DOHH2 (cell line): ENCODE results near the gene MADD.

Experiments used
- H3F3A ChIP-seq: fragments of 200-600 bp; sonication (generic), shearing (Covaris generic); 2 replicates; pipeline ENCODE4 v1.6.0; 2016; ENCODE audit warnings: antibody characterized with exemption, mild to moderate bottlenecking; ENCODE audit not compliant: control insufficient read depth, insufficient read depth
- H3K27ac ChIP-seq: fragments of 200-600 bp; sonication (generic); 2 replicates; pipeline ENCODE4 v1.5.1; 2014; ENCODE audit warnings: low read depth, mild to moderate bottlenecking, low read length, moderate library complexity
- H3K27me3 ChIP-seq: fragments of 200-600 bp; sonication (generic); 2 replicates; pipeline ENCODE4 v1.6.1; 2014; ENCODE audit warnings: mild to moderate bottlenecking, low read length, mixed read lengths; ENCODE audit not compliant: control insufficient read depth
- H3K36me3 ChIP-seq: fragments of 200-600 bp; sonication (generic); 2 replicates; pipeline ENCODE4 v1.6.1; 2014; ENCODE audit warnings: mild to moderate bottlenecking, low read length, moderate library complexity, mixed read lengths; ENCODE audit not compliant: control insufficient read depth
- H3K4me1 ChIP-seq: fragments of 200-600 bp; sonication (generic); 2 replicates; pipeline ENCODE4 v1.6.1; 2014; ENCODE audit warnings: mild to moderate bottlenecking, low read length, mixed read lengths; ENCODE audit not compliant: control insufficient read depth
- H3K4me2 ChIP-seq: fragments of 200-600 bp; sonication (generic); 2 replicates; pipeline ENCODE4 v1.6.0; 2014; ENCODE audit warnings: mild to moderate bottlenecking, low read length, moderate library complexity
- H3K4me3 ChIP-seq: fragments of 200-600 bp; sonication (generic); 2 replicates; pipeline ENCODE4 v1.5.1; 2014; ENCODE audit warnings: mild to moderate bottlenecking, low read length, mixed read lengths
- H3K79me2 ChIP-seq: fragments of 200-600 bp; sonication (generic); 2 replicates; pipeline ENCODE4 v1.6.1; 2014; ENCODE audit warnings: mild to moderate bottlenecking, low read length, mixed read lengths; ENCODE audit not compliant: control insufficient read depth
- H3K9me2 ChIP-seq: fragments of 200-600 bp; sonication (generic); replicated peaks from 2 replicates; pipeline ENCODE4 v1.6.1; 2014; ENCODE audit warnings: mild to moderate bottlenecking, low read length, mixed read lengths; ENCODE audit not compliant: control insufficient read depth
- H3K9me3 ChIP-seq: fragments of 200-600 bp; sonication (generic); 2 replicates; pipeline ENCODE4 v1.6.1; 2014; ENCODE audit warnings: antibody characterized with exemption, low read length, mixed read lengths; ENCODE audit not compliant: control insufficient read depth, insufficient read depth
- H4K20me1 ChIP-seq: fragments of 200-600 bp; sonication (generic); 2 replicates; pipeline ENCODE4 v1.6.0; 2014; ENCODE audit warnings: low read depth, mild to moderate bottlenecking, antibody characterized with exemption, low read length, moderate library complexity; ENCODE audit not compliant: control insufficient read depth, insufficient read depth
- EZH2phosphoT487 ChIP-seq: fragments of 200-600 bp; sonication (generic); IDR thresholded peaks from 2 replicates; pipeline ENCODE4 v1.6.1; 2017; ENCODE audit warnings: borderline replicate concordance, mild to moderate bottlenecking, antibody characterized with exemption, low read length, moderate library complexity, mixed read lengths
- TF ChIP-seq, protein P1 (sequence below): fragments of 200-600 bp; sonication (generic); IDR thresholded peaks from one replicate; pipeline ENCODE4 v1.5.1; 2014; ENCODE audit warnings: antibody characterized with exemption, mild to moderate bottlenecking, low read depth, low read length; ENCODE audit not compliant: poor library complexity, severe bottlenecking

Gene MADD

DNA sequence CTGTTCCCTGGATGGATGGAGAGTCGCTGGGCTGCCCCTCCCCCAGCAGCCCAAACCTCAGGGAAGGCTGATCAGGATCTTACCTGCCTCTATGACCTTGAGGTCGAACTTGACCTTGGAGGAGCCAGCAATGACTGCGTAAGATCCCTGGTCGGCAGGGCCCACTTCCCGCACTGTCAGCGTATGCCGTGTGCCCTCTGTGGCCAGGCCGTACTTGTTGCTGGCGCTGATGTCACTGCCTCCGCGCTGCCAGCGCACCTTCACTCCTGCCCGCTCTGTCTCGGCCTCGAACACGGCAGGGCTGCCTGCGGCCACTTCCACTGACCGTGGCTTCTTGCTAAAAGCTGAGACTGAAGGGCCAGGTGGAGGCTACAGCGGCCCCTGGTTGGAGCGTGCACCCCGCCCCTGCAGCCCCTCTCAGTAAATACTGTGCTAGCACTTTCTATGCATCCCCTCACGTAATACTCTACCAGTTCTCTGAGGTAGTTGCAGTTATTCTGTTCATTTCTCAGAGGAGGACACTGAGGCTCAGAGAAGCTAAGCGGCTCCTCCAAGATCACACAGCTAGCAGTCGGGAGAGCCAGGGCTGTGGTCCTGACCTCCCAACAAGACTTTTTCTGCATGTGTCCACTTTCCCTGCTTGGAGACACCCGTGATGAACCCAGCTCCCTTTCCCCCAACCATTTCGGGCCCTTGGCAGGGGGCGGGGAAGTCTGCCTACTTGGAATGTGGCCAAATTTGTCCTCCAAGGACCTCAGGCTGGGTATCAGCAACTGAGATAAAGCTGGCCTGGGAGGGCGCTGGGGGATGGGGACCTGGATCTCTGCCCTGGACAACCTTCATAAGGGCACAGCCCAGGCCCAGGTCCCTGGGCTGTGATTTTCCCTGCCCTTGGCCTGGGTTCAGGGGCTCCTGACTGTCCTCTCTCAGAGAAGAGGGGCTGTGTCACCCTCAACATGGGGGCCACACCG, 81.5 kb downstream of the MADD start:
- Histone ChIP-seq H3K9me2 (no peaks in the 10 kb centered on the region), H3F3A (peaks cover 8% of the 10 kb centered on the region; the same call in 1 of the 2 replicates), H3K79me2 (no peaks in the 10 kb centered on the region), H4K20me1 (no peaks in the 10 kb centered on the region), H3K36me3 (peaks cover 9% of the 10 kb centered on the region; the same call in 1 of the 2 replicates), H3K27me3 (no peaks in the 10 kb centered on the region), H3K4me2 (no peak overlapping the region), H3K9me3 (no peaks in the 10 kb centered on the region), H3K4me1 (no peaks in the 10 kb centered on the region; the same call in 1 of the 2 replicates), H3K27ac (no peak overlapping the region), H3K4me3 (no peak overlapping the region)
- TF ChIP-seq, protein P1, sequence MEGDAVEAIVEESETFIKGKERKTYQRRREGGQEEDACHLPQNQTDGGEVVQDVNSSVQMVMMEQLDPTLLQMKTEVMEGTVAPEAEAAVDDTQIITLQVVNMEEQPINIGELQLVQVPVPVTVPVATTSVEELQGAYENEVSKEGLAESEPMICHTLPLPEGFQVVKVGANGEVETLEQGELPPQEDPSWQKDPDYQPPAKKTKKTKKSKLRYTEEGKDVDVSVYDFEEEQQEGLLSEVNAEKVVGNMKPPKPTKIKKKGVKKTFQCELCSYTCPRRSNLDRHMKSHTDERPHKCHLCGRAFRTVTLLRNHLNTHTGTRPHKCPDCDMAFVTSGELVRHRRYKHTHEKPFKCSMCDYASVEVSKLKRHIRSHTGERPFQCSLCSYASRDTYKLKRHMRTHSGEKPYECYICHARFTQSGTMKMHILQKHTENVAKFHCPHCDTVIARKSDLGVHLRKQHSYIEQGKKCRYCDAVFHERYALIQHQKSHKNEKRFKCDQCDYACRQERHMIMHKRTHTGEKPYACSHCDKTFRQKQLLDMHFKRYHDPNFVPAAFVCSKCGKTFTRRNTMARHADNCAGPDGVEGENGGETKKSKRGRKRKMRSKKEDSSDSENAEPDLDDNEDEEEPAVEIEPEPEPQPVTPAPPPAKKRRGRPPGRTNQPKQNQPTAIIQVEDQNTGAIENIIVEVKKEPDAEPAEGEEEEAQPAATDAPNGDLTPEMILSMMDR, result no peak
- no peak for TF ChIP-seq EZH2phosphoT487

DNA sequence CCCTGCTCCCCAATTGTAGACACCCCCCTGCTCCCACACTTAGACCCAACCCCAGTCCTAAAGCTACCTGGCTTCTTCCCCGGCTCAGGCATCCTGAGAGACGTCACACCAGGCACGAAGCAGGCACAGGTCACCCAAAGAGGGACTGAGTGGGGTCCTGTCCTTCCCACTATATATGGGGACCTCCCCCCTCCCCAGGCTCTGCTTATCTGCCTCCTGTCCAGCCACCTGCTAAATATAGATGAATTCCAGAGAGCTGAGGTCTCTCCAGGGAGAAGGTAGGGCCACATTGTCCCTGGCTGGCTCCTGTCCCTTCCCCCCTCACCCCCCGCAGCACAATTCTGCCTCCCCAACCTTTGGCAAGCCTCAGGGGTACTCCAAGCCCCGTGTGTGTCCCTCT, 82.6 kb downstream of the MADD start, which contains the start of gene MYBPC3:
Gene MYBPC3 (minus strand): TSS at position 147 of the 400 bp plus-strand sequence. CDS start 55 bp downstream, at position 92.
- Histone ChIP-seq H3K79me2 (no peaks in the 10 kb centered on the region), H3F3A (peaks cover 8% of the 10 kb centered on the region; the same call in 1 of the 2 replicates), H3K4me2 (no peak within 1 kb of the TSS), H3K9me3 (no peaks in the 10 kb centered on the region), H4K20me1 (no peaks in the 10 kb centered on the region), H3K27ac (no peak within 1 kb of the TSS), H3K4me3 (no peak within 1 kb of the TSS), H3K36me3 (peaks cover 9% of the 10 kb centered on the region; the same call in 1 of the 2 replicates), H3K9me2 (no peaks in the 10 kb centered on the region), H3K27me3 (no peaks in the 10 kb centered on the region), H3K4me1 (no peaks in the 10 kb centered on the region; the same call in 1 of the 2 replicates)
- TF ChIP-seq EZH2phosphoT487, result no peak
- TF ChIP-seq, protein P1, result no peak

GRCh38 chr11:47353978-47354774, 84.2 kb downstream of the MADD start:
- Histone ChIP-seq H3K9me3 (peaks cover 8% of the 10 kb centered on the region; the same call in 1 of the 2 replicates), H4K20me1 (no peaks in the 10 kb centered on the region), H3K79me2 (no peaks in the 10 kb centered on the region; the same call in none of the 2 replicates), H3K27me3 (no peaks in the 10 kb centered on the region), H3K4me2 (no peak overlapping the region), H3K27ac (no peak overlapping the region), H3K4me1 (no peaks in the 10 kb centered on the region; the same call in 1 of the 2 replicates), H3K4me3 (no peak overlapping the region), H3K36me3 (peaks cover 20% of the 10 kb centered on the region), H3F3A (peaks cover 8% of the 10 kb centered on the region; the same call in 1 of the 2 replicates), H3K9me2 (no peaks in the 10 kb centered on the region)
- TF ChIP-seq EZH2phosphoT487, result no peak
- TF ChIP-seq, protein P1, result no peak
